Heart left ventricle (tissue), 16 donors: ENCODE data around the gene SPDL1. TPM values are rescaled to one million over a fixed set of nuclear protein-coding genes. Genes with fewer than 3 reads are reported as not detected.

Source experiments
- ATAC-seq, 4 donors: fragments of 200-7000 bp; cut with Tn5 transposase; one replicate each; pipeline ENCODE4 v1.9.1; 2020 to 2022; ENCODE audit warnings: moderate library complexity in 4 of 4, mild to moderate bottlenecking in 3 of 4, moderate number of reproducible peaks in 1 of 4
- DNase-seq, 5 donors: peaks; one replicate each; pipeline ENCODE4 v3.0.0-alpha.2; 2020
- H3K27ac ChIP-seq, 12 donors: fragments of 200-600 bp; sonication (generic) in 4 of 12; one replicate each; pipeline versions ENCODE4 v1.5.0 to v1.8.0; 2016 to 2022; ENCODE audit warnings: mild to moderate bottlenecking in 2 of 12
- H3K27me3 ChIP-seq, 9 donors: fragments of 200-600 bp; sonication (generic) in 2 of 9; one replicate each; pipeline versions ENCODE4 v1.5.1 to v1.8.0; 2016 to 2022; ENCODE audit warnings: mild to moderate bottlenecking in 3 of 9
- H3K36me3 ChIP-seq, 9 donors: fragments of 200-600 bp; sonication (generic) in 2 of 9; one replicate each; pipeline versions ENCODE4 v1.5.0 to v1.8.0; 2018 to 2022; ENCODE audit warnings: mild to moderate bottlenecking in 2 of 9
- H3K4me1 ChIP-seq, 12 donors: fragments of 200-600 bp; sonication (generic) in 4 of 12; one replicate each; pipeline versions ENCODE4 v1.5.0 to v1.8.0; 2016 to 2022; ENCODE audit warnings: mild to moderate bottlenecking in 3 of 12
- H3K4me3 ChIP-seq, 12 donors: fragments of 200-600 bp; sonication (generic) in 4 of 12; one replicate each; pipeline versions ENCODE4 v1.5.0 to v1.8.0; 2017 to 2022; ENCODE audit warnings: mild to moderate bottlenecking in 9 of 12, moderate library complexity in 4 of 12
- H3K9me3 ChIP-seq, 12 donors: fragments of 200-600 bp; sonication (generic) in 4 of 12; one replicate each; pipeline versions ENCODE4 v1.5.0 to v1.8.0; 2016 to 2022; ENCODE audit warnings: mild to moderate bottlenecking in 1 of 12
- POLR2A ChIP-seq, 2 donors: fragments of 450-650 bp; IDR thresholded peaks; one replicate each; pipeline ENCODE4 v1.6.1; 2017; ENCODE audit warnings: antibody characterized with exemption in 2 of 2, mild to moderate bottlenecking in 2 of 2, moderate library complexity in 2 of 2
- WGBS, 4 donors: extraction: QIAGEN DNeasy Blood & Tissue Kit in 2 of 4; methylation state at CpG; one replicate each; pipeline versions ENCODE4 v1.1.5 to v1.1.7; 2013 to 2018; 5-methylcytosine and 5-hydroxymethylcytosine counted together
- intact Hi-C, 10 donors: fragments of 100-400 bp; cut with DNase I; formaldehyde crosslinking; loops; one replicate each; pipeline versions ENCODE4 v1.11.1 to v1.14.2; 2022
- polyA plus RNA-seq, 2 donors: library from polyadenylated mRNA; stranded (reverse); fragments of 200-250 nt; gene quantifications; one replicate each; pipeline ENCODE4 v1.2.3, GENCODE V29; 2013
- total RNA-seq, 9 donors: library from RNA; depleted of rRNA in 2 of 9; stranded (reverse); fragments of >200 nt in 2 of 9; fragmentation: NEBNext Ultra II Directional in 3 of 9; extraction: Animal tissue kit (Norgen Biotek cat#: 25700) in 3 of 9; gene quantifications; one replicate each; pipeline versions ENCODE4 v1.1.0 to v1.2.4, GENCODE V29; 2016 to 2023
- TF ChIP-seq, protein P1 (sequence below), 12 donors: fragments of 200-600 bp; sonication (generic) in 4 of 12; IDR thresholded peaks; one replicate each; pipeline versions ENCODE4 v1.5.0 to v1.8.0; 2018 to 2022; ENCODE audit warnings: antibody characterized with exemption in 12 of 12, mild to moderate bottlenecking in 5 of 12
- donor health status: ischemic (EF 13 %, LVEDD 7.1; RV severe dilation, severe dysfunction).
- donor health status: healthy with polysubstance abuse.
- donor health status: DM: no; HTN: yes; CAD: no.
- donor health status: DM: no; HTN: no; CAD: no.
- donor health status: ischemic (EF 25% LVEDD 6.9; RV normal size, moderate dysfunction).
- donor health status: ischemic (EF 25% LVEDD 5.7; RV mildly dilated, moderate dysfunction).
- donor health status: healthy.
- donor health status: DM: yes; HTN: yes; CAD: no.
- donor health status: ischemic (EF 35%, LVEDD 5.7; RV mildly dilated, moderate dysfunction).
- donor health status: nonischemic (EF 11% LVEDD 7.7; RV severe dilation, severe dysfunction).
- donor health status: DM: yes; HTN: yes; CAD: no.
- donor health status: PGD.
- donor health status: ischemic (EF 29% LVEDD 5.4; RV normal size, mild dysfunction).
- donor health status: nonischemic (EF 23%, LVEDD 6.1; RV moderate dilation, normal function).

SPDL1 gene
- total and polyA plus RNA-seq, 11 donors = 2.2 to 7.0 (median 5.0) TPM

DNA sequence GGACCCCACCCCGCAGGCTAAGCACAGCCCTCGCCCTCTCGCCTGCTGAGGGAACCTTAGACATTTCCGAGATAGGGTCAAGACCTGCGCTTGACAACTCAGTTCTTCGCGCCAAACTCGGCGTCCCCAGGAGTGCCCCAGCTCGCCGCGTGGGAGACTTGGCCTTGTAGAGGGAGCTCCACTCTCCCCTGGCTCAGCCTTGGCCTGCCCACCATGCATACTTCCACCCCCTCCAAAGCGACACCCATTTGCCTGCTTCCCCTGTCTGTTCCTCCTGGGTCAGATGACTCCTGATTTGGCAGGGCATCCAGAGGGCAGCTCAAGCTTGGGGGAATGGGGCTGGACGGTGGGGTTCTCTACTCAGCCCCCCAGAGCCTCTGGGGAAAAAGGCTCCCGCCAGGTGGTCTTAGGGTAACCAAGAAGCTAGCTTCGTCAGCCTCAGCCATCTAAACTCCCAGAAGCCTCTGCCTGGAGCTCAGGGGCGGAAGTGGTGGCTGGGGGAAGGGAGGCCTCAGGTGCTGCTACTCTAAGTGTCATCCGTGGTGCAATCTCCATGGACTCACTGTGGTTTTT lies 54.1 kb downstream of the SPDL1 start:
- 17 to 23% (median 18%) methylated on average over 15 to 18 of the region's 18 CpGs for WGBS, 4 donors
- H3K4me3 ChIP-seq = peak overlapping the region in 10 of 12 donors; percentile 27 to 79 (median 48)
- H3K27ac ChIP-seq = peak overlapping the region in 5 of 12 donors; percentile 13 to 91 (median 42)
- ATAC-seq = peak in 3 of 4 donors; percentile 20 to 67 (median 36)
- peaks cover 0 to 22% (median 5%) of the 10 kb centered on the region in 12 donors for H3K9me3 ChIP-seq
- peaks cover 0 to 32% (median 16%) of the 10 kb centered on the region in 9 donors for H3K27me3 ChIP-seq
- DNase-seq = peak in 2 of 5 donors; percentile 37 to 73
- intact Hi-C loops = no loop called here
- H3K36me3 ChIP-seq = no peaks in the 10 kb centered on the region
- peaks cover 0 to 47% (median 0%) of the 10 kb centered on the region in 12 donors for H3K4me1 ChIP-seq
- TF ChIP-seq POLR2A (IDR thresholded peaks at IDR 0.05) = no peak
- TF ChIP-seq, protein P1, sequence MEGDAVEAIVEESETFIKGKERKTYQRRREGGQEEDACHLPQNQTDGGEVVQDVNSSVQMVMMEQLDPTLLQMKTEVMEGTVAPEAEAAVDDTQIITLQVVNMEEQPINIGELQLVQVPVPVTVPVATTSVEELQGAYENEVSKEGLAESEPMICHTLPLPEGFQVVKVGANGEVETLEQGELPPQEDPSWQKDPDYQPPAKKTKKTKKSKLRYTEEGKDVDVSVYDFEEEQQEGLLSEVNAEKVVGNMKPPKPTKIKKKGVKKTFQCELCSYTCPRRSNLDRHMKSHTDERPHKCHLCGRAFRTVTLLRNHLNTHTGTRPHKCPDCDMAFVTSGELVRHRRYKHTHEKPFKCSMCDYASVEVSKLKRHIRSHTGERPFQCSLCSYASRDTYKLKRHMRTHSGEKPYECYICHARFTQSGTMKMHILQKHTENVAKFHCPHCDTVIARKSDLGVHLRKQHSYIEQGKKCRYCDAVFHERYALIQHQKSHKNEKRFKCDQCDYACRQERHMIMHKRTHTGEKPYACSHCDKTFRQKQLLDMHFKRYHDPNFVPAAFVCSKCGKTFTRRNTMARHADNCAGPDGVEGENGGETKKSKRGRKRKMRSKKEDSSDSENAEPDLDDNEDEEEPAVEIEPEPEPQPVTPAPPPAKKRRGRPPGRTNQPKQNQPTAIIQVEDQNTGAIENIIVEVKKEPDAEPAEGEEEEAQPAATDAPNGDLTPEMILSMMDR (IDR thresholded peaks at IDR 0.05) = no peak

DNA sequence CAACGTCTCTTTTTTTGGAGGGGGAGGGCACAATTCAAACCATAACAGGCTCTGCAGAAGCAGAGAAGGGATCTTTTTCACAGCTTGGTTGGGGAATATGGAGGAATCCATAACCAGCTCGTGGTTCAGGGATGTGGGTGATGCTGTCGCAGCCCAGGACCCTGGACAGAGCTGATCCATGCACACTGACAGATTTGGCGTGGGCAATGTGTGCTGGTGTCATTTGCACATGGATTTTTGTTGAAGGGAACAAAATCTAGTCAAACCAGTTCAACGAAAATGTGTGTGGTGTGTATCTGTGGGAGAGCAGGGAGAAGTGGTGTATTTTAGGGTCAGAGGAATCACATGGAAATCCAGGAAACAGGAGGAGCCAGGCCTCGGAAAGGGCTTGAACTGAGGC lies 57.7 kb downstream of the SPDL1 start:
- Histone ChIP-seq H3K4me1 (peaks cover 0 to 46% (median 0%) of the 10 kb centered on the region in 12 donors), H3K4me3 (no peak overlapping the region), H3K27ac (no peak overlapping the region), H3K27me3 (peaks cover 0 to 20% (median 15%) of the 10 kb centered on the region in 9 donors), H3K36me3 (no peaks in the 10 kb centered on the region), H3K9me3 (peaks cover 0 to 13% (median 2%) of the 10 kb centered on the region in 12 donors)
- WGBS, 4 donors = 11 to 27% (median 16%) methylated on average over 5 to 6 of the region's 6 CpGs
- no peak for TF ChIP-seq POLR2A (IDR thresholded peaks at IDR 0.05)
- TF ChIP-seq, protein P1 (IDR thresholded peaks at IDR 0.05) = no peak
- intact Hi-C loops = no loop called here
- DNase-seq (no peak), ATAC-seq (no peak)

DNA sequence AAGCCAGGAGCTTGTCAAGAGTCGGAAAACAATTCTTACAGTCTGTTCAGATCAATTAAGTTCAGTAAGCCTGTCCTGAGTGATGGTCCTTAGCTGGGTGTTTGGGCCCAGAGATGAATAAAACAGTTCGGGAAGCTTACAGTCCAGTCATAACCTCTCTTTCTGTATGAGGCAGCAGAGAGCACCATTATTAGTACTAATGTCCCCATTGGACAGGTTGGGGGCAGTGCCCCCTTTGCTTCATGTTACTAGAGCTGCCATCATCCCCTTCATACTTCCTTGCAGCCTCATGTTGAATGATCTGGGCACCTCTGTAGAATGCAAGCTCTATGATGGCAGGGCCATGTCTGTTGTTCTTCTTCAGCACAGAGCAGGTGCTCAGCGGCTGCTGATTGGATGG lies 63.3 kb downstream of the SPDL1 start:
- TF ChIP-seq, protein P1 (IDR thresholded peaks at IDR 0.05) = no peak
- TF ChIP-seq POLR2A (IDR thresholded peaks at IDR 0.05) = no peak
- Histone ChIP-seq H3K9me3 (no peaks in the 10 kb centered on the region), H3K4me1 (peaks cover 0 to 65% (median 7%) of the 10 kb centered on the region in 12 donors), H3K4me3 (no peak overlapping the region), H3K27ac (peak overlapping the region in 1 of 12 donors; percentile 80), H3K27me3 (peaks cover 0 to 4% (median 0%) of the 10 kb centered on the region in 9 donors), H3K36me3 (no peaks in the 10 kb centered on the region)
- ATAC-seq (no peak), DNase-seq (no peak)
- WGBS, 4 donors = 83 to 89% (median 86%) methylated on average over 3 of the region's 3 CpGs
- intact Hi-C loops = no loop called here

DNA sequence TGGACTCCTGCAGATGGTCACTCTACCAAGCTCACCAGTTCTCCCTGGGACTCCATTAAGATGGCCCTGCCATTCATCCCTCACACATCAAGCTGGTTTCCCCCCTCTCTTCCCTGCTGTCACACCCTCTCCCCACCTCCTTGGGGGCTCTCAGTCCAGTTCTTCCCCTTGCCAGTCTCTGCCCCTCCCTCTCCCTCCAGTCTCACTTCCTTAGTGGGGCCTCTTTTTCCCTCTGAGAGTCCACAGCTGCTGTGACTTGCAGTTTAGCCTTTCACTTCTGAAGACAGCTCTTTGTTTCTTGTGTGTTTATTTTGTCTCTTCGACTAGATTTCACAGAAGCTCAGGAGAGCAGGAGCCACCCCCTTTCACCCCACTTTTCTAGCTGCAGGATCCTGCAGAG lies 64.0 kb downstream of the SPDL1 start:
- WGBS, 4 donors = 24 to 44% (median 30%) methylated on average over 1 of the region's 1 CpG
- H3K9me3 ChIP-seq = no peaks in the 10 kb centered on the region
- no peaks in the 10 kb centered on the region for H3K36me3 ChIP-seq
- peaks cover 0 to 65% (median 9%) of the 10 kb centered on the region in 12 donors for H3K4me1 ChIP-seq
- intact Hi-C loops = no loop called here
- peak in 1 of 4 donors; percentile 23 for ATAC-seq
- H3K4me3 ChIP-seq = peak overlapping the region in 1 of 12 donors; percentile 12
- DNase-seq = no peak
- peak overlapping the region in 1 of 12 donors; percentile 80 for H3K27ac ChIP-seq
- TF ChIP-seq POLR2A (IDR thresholded peaks at IDR 0.05) = no peak
- TF ChIP-seq, protein P1 (IDR thresholded peaks at IDR 0.05) = no peak
- H3K27me3 ChIP-seq = peaks cover 0 to 4% (median 0%) of the 10 kb centered on the region in 9 donors
